Fibroblast of skin of right quadriceps (primary cell): ENCODE results near the gene BACH2.
"Not testable (repeated sequence)": the region's sequence is repeated elsewhere in the genome, so short reads cannot be mapped to it uniquely, and the experiment has no call there.

ENCODE experiments used
- DNase-seq: peaks from one replicate; pipeline ENCODE4 v3.0.0-alpha.2; 2013

BACH2 gene

DNA sequence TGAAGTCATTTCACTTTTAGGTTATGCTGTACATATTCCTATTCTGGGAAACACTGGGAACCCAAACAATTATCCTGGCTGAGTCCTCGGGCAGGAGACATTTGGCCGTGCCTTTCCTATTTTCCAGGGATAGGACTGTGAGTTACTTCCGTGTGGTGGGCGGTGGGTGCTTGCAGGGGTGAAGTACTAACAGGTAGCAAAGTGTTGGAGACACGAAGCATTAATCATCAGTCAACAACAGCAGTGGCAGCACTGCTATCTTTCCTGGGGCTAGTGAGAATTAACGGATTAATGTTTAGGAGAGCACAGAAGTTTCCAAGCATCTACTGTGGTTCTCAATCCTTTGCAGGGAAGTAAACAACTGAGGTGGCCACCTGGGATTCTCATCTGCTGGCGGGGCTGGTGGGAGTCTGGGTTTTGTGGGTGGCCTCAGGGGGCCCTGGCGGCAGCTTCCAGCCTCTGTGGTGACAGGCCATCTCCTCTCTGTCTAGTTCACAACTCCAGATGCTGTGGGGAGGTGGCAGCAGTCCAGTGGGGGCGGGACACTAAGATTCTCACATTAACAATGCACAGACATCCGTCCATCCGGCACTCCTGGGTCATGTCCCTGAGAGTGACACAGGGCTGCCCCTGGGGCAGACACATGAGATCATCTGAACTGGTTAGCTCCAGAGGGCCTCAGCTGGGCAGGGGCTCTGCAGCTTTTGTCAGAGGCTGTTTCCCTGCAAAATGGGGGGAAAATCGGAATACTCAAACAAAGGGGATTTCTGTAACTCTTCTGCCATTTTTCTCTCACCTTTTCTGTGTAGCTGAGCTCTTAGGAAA lies 311.5 kb downstream of the BACH2 start:
- DNase-seq, result peak; percentile 77

DNA sequence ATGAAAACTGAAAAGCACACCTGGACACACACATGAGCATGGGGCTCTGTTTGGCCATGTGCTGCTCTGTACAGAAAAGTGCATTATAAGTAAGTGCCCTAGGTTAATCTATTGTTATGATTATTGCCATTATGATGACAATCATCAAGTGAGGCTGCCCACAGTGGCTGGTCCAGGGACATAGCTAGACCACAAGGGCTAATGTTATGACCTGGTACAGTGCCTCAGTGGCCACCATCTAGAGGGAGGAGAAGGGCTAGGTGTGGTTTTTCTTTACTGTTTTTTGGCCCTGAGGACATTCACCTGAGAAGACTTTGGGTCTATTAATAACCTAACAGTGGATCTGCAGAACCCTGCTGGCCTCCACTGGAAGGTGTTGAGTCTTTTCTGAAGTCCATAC lies 316.3 kb downstream of the BACH2 start:
- no peak for DNase-seq

DNA sequence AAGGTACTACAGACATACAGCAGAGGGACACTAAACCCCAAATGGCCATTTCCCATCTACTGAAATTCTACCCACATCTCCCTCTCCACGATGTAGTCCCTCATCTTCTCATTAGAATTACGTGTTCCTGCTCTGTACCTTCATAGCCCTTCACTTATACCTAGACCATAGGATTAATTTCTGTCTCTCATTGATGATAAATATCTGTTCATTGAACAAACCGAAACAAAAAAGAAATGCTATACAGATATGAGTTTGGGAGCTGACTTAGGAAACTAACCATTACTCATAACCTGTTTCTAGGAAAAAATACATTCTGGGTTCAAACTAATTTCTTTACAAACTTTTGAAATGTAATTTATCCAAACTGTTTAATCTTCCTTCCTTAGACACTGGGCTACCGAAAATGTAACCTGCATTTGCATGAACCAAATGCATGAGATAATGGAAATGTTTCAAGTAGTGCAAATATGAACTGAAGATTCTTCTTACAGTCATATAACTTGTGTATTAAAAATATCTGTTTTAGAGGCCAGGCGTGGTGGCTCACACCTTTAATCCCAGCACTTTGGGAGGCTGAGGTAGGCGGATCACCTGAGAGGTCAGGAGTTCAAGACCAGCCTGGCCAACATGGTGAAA lies 317.0 kb downstream of the BACH2 start:
- DNase-seq, result no peak

- no peak for DNase-seq
Observed at GRCh38 chr6:89978749-89979145, 317.9 kb downstream of the BACH2 start.

- peak; percentile 96 for DNase-seq
Observed at GRCh38 chr6:89977808-89978748, 318.6 kb downstream of the BACH2 start.

- DNase-seq, result no peak
Observed at GRCh38 chr6:89976694-89977020, 320.0 kb downstream of the BACH2 start.

- no peak for DNase-seq
Observed at GRCh38 chr6:89975991-89976693, 320.5 kb downstream of the BACH2 start.

DNA sequence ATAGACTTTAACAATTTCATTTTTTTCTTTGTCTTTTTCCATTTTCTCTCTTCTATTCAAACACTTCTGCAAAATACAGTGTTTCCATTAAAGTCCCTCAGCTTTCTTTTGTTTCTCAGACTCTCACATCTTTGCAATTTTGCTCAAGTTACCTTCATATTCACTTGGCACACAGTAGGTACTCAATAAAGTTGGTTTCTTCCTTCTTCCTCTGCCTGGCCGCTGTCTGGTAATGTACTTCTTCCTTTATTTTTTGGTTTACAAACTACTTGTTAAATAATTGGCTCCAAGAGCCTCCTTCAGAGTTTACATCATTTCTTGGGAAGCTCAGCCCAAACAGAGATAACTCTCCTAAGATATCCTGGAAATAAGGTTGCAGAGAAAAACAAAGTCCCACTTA lies 321.3 kb downstream of the BACH2 start:
- no peak for DNase-seq

- DNase-seq, result no peak
Observed at GRCh38 chr6:89974834-89975233, 321.8 kb downstream of the BACH2 start.

DNA sequence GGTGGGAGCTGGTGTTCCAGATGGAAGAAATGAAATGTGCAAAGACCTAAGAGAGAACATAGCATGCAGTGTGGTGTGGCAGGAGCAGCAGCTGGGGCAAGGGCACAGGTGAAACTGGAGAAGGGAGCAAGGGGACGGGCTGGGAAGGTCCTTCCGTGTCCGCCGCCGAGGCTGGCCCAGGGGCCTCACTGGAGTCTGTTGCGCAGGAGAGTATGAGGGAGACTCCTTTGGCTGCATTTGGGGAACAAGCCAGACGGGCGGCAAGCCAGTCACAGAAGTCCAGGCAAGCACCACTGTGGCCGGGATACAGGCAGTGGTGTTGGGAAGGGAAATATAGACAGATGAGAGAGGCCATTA lies 324.6 kb downstream of the BACH2 start:
- no peak for DNase-seq

GRCh38 chr6:89971338-89972024 lies 325.2 kb downstream of the BACH2 start:
- not testable (repeated sequence) for DNase-seq

DNA sequence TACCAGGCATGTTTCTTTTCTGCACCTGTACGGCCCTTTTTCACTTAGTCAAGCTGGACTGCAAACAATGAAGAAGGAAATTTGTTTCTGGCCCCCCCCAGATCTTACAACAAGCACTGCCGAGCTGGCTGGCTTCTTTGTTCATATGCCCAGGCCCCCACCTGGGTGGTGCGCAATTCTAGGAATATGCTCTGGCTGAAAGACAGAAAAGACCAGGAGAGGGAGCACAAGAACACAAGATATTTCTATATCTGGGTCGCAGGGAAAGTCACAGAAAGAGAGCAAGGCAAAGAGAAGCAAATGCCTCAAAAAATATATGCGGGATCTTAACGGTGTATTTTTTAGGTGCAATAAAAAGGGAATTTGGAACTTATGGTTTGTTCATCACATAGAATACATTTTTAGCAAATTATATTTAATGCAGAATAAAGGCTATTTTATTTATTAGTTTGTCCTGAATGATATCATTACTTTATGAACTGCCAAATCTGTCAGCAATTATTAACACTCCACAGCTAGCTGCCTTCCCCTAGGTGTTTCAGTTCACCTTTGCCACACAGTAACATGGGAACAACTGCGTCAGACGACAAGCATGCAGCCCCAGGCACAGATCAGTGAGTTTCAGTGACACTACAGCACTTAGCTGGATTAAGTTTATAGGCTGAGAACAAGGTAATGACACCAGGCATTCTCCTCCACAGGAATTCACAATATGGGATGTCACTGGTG lies 325.9 kb downstream of the BACH2 start:
- DNase-seq, result peak; percentile 73

- no peak for DNase-seq
Observed at GRCh38 chr6:89970072-89970471, 326.6 kb downstream of the BACH2 start.

- DNase-seq, result no peak
Observed at GRCh38 chr6:89966913-89967312, 329.7 kb downstream of the BACH2 start.

- no peak for DNase-seq
Observed at GRCh38 chr6:89966228-89966544, 330.5 kb downstream of the BACH2 start.

DNA sequence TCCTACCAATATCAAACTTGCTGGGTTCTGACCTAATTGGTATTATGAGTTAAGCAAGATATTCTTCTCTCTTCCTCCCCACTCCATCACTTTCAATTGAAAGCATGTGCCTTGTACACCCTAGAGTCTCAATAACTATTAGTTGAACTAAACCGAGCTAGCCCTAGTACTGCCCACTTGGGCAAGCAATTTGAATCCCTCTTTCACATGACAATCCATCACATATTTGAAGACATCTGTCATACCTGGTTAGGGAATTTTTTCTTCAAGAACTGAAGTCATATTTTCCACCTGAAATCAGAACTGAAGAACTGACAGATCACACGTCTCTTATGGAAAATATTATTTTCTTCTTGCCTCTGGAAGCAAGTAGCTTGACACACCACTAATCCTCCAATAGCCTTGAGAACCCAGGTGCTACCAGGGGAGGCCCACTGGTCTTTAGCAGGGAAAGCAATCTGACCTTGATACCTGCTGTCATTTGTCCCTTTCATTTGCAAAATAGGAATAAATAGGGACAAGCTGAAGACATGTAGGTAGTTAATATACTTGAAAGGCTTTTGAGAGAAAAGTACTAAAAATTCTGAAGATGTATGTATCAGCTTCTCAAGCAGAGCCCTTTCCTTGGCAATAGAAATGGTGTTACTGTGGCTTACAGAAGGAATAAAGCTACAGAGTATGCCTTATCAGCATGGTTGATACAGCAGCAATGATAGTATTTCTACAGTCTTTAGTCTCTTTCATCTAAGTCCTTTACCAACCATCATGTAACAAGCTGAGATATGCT lies 331.0 kb downstream of the BACH2 start:
- DNase-seq, result no peak

- DNase-seq, result no peak
Observed at GRCh38 chr6:89963391-89963790, 333.3 kb downstream of the BACH2 start.

DNA sequence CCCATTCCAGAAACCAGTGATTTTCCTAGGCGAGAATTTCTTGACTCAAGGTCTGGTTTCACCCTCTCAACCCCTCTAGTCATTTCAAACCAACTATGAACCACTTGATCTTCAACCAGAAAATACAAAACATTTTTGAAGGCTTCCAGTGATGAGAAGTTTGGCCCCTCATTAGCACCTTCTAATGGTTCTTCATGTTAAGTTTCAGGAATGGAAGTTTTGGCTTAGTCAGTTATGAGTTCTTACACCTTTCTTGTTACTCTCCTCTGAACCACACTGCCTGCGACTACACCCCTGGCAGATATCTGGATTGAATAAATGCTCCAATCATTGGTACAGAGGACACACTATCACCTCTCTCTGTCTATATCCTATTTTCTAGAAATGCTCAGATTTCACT lies 335.2 kb downstream of the BACH2 start:
- no peak for DNase-seq

GRCh38 chr6:89959883-89960282 lies 336.8 kb downstream of the BACH2 start:
- DNase-seq, result no peak

DNA sequence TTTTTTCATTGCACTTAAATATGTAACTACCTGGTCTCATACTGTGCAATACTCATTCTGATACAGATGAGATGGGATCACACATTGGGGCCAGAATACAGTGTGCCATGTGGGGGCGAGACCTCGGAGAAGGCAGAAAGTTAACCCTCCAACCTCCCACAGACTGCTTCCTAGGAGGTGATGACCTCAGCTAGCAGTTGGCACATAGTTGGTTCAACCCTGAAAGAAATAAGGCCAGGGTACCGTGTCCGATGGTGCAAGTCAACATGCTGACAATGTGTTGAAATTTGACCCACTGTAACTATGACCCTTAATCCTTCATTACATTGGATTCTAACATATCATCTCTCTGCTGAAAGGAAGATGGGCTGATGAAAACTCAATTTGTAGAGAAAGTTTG lies 340.5 kb downstream of the BACH2 start:
- DNase-seq, result no peak

- no peak for DNase-seq
Observed at GRCh38 chr6:89955364-89955763, 341.3 kb downstream of the BACH2 start.
